Activated T-helper 1 cell treated with anti-CD3 and anti-CD28 coated beads, Interleukin-2, amount 50 U/mL, for 16 hours (primary cell): ENCODE data around the gene LMF1.

Experiments used
- DNase-seq, 2 donors: peaks; one replicate each; pipeline ENCODE4 v3.0.0-alpha.2; 2020; ENCODE audit warnings: low read depth in 1 of 2, low spot score in 1 of 2

The LMF1 gene

GRCh38 chr16:931171-931570 lies 39.6 kb downstream of the LMF1 start:
- DNase-seq: no peak

GRCh38 chr16:930511-930910 lies 40.3 kb downstream of the LMF1 start:
- no peak for DNase-seq

DNA sequence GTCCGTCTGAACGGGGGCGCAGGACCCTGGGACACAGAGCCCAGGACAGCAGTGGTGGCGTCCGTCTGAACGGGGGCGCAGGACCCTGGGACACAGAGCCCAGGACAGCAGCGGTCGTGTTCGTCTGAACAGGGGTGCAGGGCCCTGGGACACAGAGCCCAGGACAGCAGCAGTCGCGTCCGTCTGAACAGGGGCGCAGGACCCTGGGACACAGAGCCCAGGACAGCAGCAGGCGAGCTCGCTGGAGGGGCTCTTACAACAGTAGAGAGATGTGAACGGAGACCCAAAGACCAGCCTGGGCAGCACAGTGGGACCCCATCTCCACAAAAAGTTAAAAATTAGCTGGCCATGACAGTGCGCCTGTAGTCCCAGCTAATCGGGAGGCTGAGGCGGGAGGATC lies 40.7 kb downstream of the LMF1 start:
- no peak for DNase-seq

DNA sequence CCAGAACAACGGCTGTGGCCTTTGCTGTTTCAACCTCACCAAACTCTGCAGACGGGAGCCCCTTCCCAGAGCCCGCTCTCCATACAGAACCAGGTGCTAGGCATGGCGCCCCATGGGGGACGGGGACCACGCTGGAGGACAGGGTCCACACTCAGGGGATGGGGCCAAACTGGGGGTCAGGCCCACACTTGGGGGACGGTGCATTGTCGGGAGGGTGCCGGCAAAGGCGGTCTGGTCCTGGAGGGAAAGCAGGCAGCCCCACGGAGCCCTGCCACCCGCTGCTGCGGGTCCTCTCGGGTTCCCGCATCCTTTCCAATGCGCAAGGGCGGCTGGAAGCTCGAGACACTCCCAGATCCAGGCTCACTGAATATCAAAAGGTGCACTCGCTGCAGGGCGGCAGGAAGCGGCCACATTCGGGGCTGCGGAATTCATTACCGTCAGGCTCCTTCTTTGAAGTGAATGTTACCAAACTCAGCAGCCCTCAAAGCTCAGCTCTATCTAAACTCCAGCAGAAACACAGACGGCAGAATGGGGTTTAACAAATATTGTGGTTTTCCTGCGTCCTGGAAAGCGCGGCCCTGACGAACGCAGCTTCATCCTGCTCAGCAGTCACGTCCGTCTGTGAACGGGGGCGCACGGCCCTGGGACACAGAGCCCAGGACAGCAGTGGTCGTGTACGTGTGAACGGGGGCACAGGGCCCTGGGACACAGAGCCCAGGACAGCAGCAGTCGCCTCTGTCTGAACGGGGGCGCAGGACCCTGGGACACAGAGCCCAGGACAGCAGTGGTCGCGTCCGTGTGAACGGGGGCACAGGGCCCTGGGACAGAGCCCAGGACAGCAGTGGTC lies 41.3 kb downstream of the LMF1 start:
- DNase-seq: no peak

GRCh38 chr16:928526-928925 lies 42.3 kb downstream of the LMF1 start:
- no peak for DNase-seq

- no peak for DNase-seq
Observed at GRCh38 chr16:927931-928330, 42.9 kb downstream of the LMF1 start.

DNA sequence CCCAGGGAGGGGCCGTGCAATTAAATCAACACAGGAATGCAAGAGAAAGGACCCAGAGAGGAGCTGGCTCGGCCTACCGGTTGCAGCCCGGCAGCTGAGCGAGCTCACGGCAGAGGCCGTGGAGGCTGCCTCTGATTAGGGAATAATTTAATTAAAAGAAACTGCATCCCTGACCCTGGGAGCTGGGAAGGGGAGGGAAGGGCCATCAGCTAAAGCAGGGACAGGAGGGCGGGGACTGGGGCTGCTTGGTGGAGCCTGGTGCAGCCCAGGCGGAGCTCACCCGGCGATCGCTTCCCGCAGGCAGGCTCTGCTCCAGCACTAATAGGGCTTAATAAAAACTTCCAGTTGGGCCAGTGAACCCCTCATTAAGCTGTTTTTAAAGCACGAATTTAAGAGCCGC lies 43.4 kb downstream of the LMF1 start:
- DNase-seq: no peak

GRCh38 chr16:926715-927114 lies 44.1 kb downstream of the LMF1 start:
- no peak for DNase-seq

DNA sequence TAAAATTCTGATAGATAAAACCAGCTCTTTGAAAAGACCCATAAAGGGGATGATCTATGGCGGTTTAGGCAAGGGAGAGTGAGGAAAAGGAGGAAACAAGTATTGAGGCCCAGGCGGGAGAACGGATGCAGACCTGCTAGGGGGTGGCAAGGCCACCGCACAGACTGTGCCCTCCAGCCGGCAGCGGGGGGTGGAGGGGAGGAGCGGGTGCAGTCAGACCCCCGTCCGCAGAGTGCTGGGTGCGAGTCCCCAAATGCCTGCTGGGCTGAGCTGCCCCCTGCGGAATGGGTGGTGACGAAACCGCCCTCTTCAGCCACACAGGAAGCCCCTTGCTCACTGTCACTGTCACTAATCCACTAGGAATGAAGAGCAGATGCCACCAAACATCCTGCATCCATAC lies 46.0 kb downstream of the LMF1 start:
- DNase-seq: no peak

DNA sequence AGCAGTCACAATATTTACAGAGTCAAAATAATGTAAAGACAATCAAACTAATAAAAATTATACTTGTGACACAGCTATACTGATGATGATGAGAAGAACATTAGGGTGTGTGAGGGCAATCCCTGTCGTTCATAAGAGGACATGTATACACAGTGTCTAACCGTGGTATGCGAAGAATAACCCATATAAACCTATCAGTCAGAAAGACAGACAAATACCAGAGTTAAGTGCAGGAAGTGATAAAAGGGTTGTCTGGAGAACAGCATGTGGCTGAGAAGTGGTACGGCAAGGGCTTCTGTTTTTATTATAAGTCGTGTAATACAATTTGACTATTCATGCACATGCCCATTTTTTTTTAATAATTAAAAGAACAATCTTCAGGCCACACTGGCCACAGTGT lies 46.7 kb downstream of the LMF1 start:
- DNase-seq: no peak

GRCh38 chr16:923184-923583 lies 47.6 kb downstream of the LMF1 start:
- DNase-seq: no peak

DNA sequence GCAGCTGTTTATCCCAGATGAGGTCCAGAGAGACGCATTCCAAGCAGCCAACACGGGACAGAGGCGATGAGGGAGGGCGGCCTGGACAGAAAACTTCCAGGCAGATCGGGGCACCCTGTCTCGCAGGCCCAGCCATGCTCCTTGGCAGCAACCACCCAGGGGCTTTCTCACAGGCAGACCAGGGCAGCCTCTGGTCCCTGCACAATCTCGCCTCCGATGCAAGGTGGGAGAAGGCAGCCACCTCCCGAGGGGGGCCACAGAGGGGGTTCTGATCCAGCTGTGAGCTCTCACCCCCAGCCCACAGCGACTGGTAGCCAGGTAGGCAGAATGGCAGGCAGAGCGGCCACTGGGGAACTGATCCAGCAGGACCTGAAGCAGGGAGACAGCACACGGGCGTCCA lies 48.7 kb downstream of the LMF1 start:
- DNase-seq: no peak

DNA sequence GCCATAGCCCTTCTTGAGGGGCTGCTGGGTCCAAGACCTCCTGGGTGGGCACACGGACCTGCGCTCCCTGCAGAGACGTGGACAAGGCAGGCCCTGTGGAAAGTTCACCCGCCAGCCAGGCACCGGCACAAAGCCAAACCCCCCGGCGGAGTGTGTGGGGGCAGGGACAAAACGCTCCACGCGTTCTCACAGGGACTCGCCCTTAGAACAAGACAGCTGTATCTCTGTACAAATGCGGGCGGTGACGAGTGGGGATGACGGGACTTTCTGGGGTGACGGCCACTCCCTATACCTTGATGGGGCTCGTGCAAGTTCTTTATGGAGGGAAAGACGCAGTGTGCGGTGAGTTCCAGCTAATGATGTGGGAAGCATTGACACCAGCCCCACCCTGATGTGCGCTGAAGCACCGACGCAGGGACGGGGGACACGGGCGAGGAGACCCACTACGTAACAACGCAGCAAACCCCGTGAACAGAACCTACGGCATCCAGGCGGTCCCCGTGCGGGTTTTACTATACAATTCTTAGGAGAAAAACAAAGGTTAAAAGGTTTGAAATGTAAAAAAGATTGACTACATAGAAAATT lies 49.4 kb downstream of the LMF1 start:
- DNase-seq: no peak

GRCh38 chr16:920717-921116 lies 50.1 kb downstream of the LMF1 start:
- DNase-seq: no peak

- no peak for DNase-seq
Observed at GRCh38 chr16:920051-920681, 50.6 kb downstream of the LMF1 start.

GRCh38 chr16:919658-920050 lies 51.1 kb downstream of the LMF1 start:
- no peak for DNase-seq

- no peak for DNase-seq
Observed at GRCh38 chr16:918741-919657, 51.8 kb downstream of the LMF1 start.

DNA sequence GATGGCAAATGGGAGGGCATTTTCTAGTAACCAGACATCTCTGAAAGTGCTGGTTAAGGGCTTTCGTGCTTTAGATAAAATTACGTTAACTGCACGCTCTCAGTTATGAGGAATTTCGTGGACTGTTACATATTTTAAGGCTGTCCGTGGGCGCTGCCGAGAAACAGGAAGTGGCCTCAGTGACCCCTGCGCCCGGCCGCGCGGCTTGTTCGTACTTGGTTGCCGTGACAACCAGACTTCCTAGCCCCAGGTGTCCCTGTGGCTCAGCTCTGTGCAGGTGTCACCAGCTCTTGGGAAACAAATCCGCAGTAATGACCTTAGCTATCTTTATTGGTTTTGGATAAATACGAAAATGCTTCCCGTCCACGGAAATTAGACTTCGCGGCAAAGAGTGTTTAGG lies 52.7 kb downstream of the LMF1 start:
- DNase-seq: no peak

- no peak for DNase-seq
Observed at GRCh38 chr16:917591-918061, 53.2 kb downstream of the LMF1 start.

- no peak for DNase-seq
Observed at GRCh38 chr16:916035-916799, 54.6 kb downstream of the LMF1 start.

DNA sequence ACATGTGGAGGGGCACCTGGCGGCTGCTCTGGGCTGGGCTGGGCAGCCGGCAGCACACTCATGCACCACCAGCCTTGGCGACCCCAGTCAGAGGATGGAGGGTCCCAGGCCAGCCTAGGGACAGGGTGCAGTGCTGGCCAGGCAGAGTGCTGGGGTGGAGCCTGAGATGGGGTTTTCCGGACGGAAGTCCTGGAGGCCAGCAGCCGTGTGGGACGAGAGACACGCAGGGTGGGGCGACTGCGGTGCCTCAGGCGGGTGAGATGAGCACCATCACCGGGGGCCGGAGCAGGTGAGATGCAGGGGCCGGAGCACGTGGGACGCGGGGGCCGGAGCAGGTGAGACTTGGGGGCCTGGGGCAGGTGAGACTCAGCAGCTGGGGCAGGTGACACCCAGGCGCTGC lies 55.2 kb downstream of the LMF1 start:
- no peak for DNase-seq
